Erythroblast (primary cell): Measurements from ENCODE around the gene LAPTM5.

ENCODE experiments used
- DNase-seq, 2 experiments: peaks; one replicate each; lab custom pipeline; 2025; lab: John Stamatoyannopoulos, UW
- GATA1 ChIP-seq: IDR thresholded peaks from 2 replicates; pipeline ENCODE4 v1.6.1; 2011; ENCODE audit warnings: low read depth, mild to moderate bottlenecking, control low read depth, low read length, moderate library complexity
- POLR2A ChIP-seq: IDR thresholded peaks from 2 replicates; pipeline ENCODE4 v1.6.1; 2011; ENCODE audit warnings: mild to moderate bottlenecking, low read length

Gene LAPTM5

GRCh38 chr1:30759718-30760281 is 2.2 kb upstream of the LAPTM5 start:
- DNase-seq = no peak
- no peak for TF ChIP-seq POLR2A
- no peak for TF ChIP-seq GATA1

- TF ChIP-seq POLR2A (peak; percentile 40), GATA1 (no peak)
- peak; percentile 72 to 86 for DNase-seq
Measured at GRCh38 chr1:30758785-30759380, 1.3 kb upstream of the LAPTM5 start.

GRCh38 chr1:30758121-30758688 is 631 bp upstream of the LAPTM5 start:
- DNase-seq = no peak
- TF ChIP-seq POLR2A (no peak), GATA1 (no peak)

GRCh38 chr1:30756545-30757351 is 826 bp downstream of the LAPTM5 start:
- TF ChIP-seq POLR2A (peak; percentile 63), GATA1 (no peak)
- DNase-seq = peak; percentile 80 to 87

GRCh38 chr1:30756206-30756544 is 1.4 kb downstream of the LAPTM5 start:
- TF ChIP-seq POLR2A (no peak), GATA1 (no peak)
- peak in 1 of 2 experiments; percentile 38 for DNase-seq

- TF ChIP-seq GATA1 (no peak), POLR2A (no peak)
- no peak for DNase-seq
Measured at GRCh38 chr1:30755746-30756145, 1.8 kb downstream of the LAPTM5 start.

- no peak for DNase-seq
- TF ChIP-seq POLR2A = no peak
- no peak for TF ChIP-seq GATA1
Measured at GRCh38 chr1:30755334-30755733, 2.2 kb downstream of the LAPTM5 start.

GRCh38 chr1:30754684-30755171 is 2.8 kb downstream of the LAPTM5 start:
- no peak for DNase-seq
- no peak for TF ChIP-seq GATA1
- peak; percentile 39 for TF ChIP-seq POLR2A

GRCh38 chr1:30753660-30754123 is 3.9 kb downstream of the LAPTM5 start:
- peak in 1 of 2 experiments; percentile 15 for DNase-seq
- TF ChIP-seq GATA1 = no peak
- no peak for TF ChIP-seq POLR2A

- DNase-seq = no peak
Measured at GRCh38 chr1:30753118-30753517, 4.5 kb downstream of the LAPTM5 start.

GRCh38 chr1:30752651-30752908 is 5.0 kb downstream of the LAPTM5 start:
- no peak for TF ChIP-seq GATA1
- TF ChIP-seq POLR2A = no peak
- DNase-seq = no peak

More at GRCh38 chr1:30753118-30753517, 4.5 kb downstream of the LAPTM5 start:
- no peak for TF ChIP-seq GATA1
- no peak for TF ChIP-seq POLR2A

- no peak for DNase-seq
Measured at GRCh38 chr1:30751830-30752650, 5.5 kb downstream of the LAPTM5 start.

GRCh38 chr1:30750731-30751291 is 6.8 kb downstream of the LAPTM5 start:
- DNase-seq = no peak

More at GRCh38 chr1:30751830-30752650, 5.5 kb downstream of the LAPTM5 start:
- TF ChIP-seq POLR2A = no peak
- no peak for TF ChIP-seq GATA1

More at GRCh38 chr1:30750731-30751291, 6.8 kb downstream of the LAPTM5 start:
- TF ChIP-seq GATA1 (no peak), POLR2A (no peak)
